ENCODE results near the gene UBE2L6.

UBE2L6 gene

GRCh38 chr11:57546869-57547475, 20.5 kb downstream of the UBE2L6 start:
- no peak for TF ChIP-seq RAD21 (IDR thresholded peaks at IDR 0.05; ENCODE audit: low read depth)

- TF ChIP-seq USF1 (IDR thresholded peaks at IDR 0.05), result no peak
Measured at GRCh38 chr11:57546451-57546850, 21.0 kb downstream of the UBE2L6 start.

- TF ChIP-seq CREB1 (IDR thresholded peaks at IDR 0.05; ENCODE audit: low read depth) (no peak), USF1 (IDR thresholded peaks at IDR 0.05) (no peak), EP300 (IDR thresholded peaks at IDR 0.05; ENCODE audit: borderline replicate concordance) (no peak)
Measured at GRCh38 chr11:57545883-57546282, 21.6 kb downstream of the UBE2L6 start.

- TF ChIP-seq TCF12 (IDR thresholded peaks at IDR 0.05; ENCODE audit: low read depth), result no peak
- TF ChIP-seq YY1 (IDR thresholded peaks at IDR 0.05; ENCODE audit: low read depth), result no peak
- TF ChIP-seq REST (IDR thresholded peaks at IDR 0.05; ENCODE audit: low read depth), result no peak
- no peak for TF ChIP-seq CREB1 (IDR thresholded peaks at IDR 0.05; ENCODE audit: low read depth)
- no peak for TF ChIP-seq USF1 (IDR thresholded peaks at IDR 0.05)
- no peak for TF ChIP-seq NFIC (IDR thresholded peaks at IDR 0.05)
- TF ChIP-seq CEBPB (IDR thresholded peaks at IDR 0.05), result no peak
- TF ChIP-seq ZBTB7A (IDR thresholded peaks at IDR 0.05; ENCODE audit: low read depth), result no peak
- TF ChIP-seq TEAD4 (IDR thresholded peaks at IDR 0.05), result no peak
- no peak for TF ChIP-seq EP300 (IDR thresholded peaks at IDR 0.05; ENCODE audit: borderline replicate concordance)
- no peak for TF ChIP-seq RAD21 (IDR thresholded peaks at IDR 0.05; ENCODE audit: low read depth)
- no peak for TF ChIP-seq MAX (IDR thresholded peaks at IDR 0.05)
- no peak for TF ChIP-seq TAF1 (IDR thresholded peaks at IDR 0.05; ENCODE audit: low read depth)
- no peak for TF ChIP-seq EGR1 (IDR thresholded peaks at IDR 0.05)
- no peak for TF ChIP-seq FOXM1 (IDR thresholded peaks at IDR 0.05; ENCODE audit: borderline replicate concordance, low read depth)
Measured at GRCh38 chr11:57544566-57544965, 22.9 kb downstream of the UBE2L6 start.

GRCh38 chr11:57543593-57543992, 23.9 kb downstream of the UBE2L6 start:
- TF ChIP-seq CREB1 (IDR thresholded peaks at IDR 0.05; ENCODE audit: low read depth), result no peak
- no peak for TF ChIP-seq EGR1 (IDR thresholded peaks at IDR 0.05)
- no peak for TF ChIP-seq EP300 (IDR thresholded peaks at IDR 0.05; ENCODE audit: borderline replicate concordance)
- TF ChIP-seq ZBTB7A (IDR thresholded peaks at IDR 0.05; ENCODE audit: low read depth), result no peak
- TF ChIP-seq TEAD4 (IDR thresholded peaks at IDR 0.05), result no peak
- no peak for TF ChIP-seq RAD21 (IDR thresholded peaks at IDR 0.05; ENCODE audit: low read depth)

- TF ChIP-seq TEAD4 (IDR thresholded peaks at IDR 0.05), result no peak
- TF ChIP-seq YY1 (IDR thresholded peaks at IDR 0.05; ENCODE audit: low read depth), result no peak
- TF ChIP-seq NFIC (IDR thresholded peaks at IDR 0.05), result no peak
- TF ChIP-seq EP300 (IDR thresholded peaks at IDR 0.05; ENCODE audit: borderline replicate concordance), result no peak
- no peak for TF ChIP-seq USF1 (IDR thresholded peaks at IDR 0.05)
- TF ChIP-seq MAX (IDR thresholded peaks at IDR 0.05), result no peak
- no peak for TF ChIP-seq ZBTB7A (IDR thresholded peaks at IDR 0.05; ENCODE audit: low read depth)
- TF ChIP-seq CREB1 (IDR thresholded peaks at IDR 0.05; ENCODE audit: low read depth), result no peak
- no peak for TF ChIP-seq CEBPB (IDR thresholded peaks at IDR 0.05)
- TF ChIP-seq RAD21 (IDR thresholded peaks at IDR 0.05; ENCODE audit: low read depth), result no peak
- TF ChIP-seq TAF1 (IDR thresholded peaks at IDR 0.05; ENCODE audit: low read depth), result no peak
- TF ChIP-seq TCF12 (IDR thresholded peaks at IDR 0.05; ENCODE audit: low read depth), result no peak
- no peak for TF ChIP-seq FOXM1 (IDR thresholded peaks at IDR 0.05; ENCODE audit: borderline replicate concordance, low read depth)
- TF ChIP-seq REST (IDR thresholded peaks at IDR 0.05; ENCODE audit: low read depth), result no peak
- no peak for TF ChIP-seq EGR1 (IDR thresholded peaks at IDR 0.05)
Measured at GRCh38 chr11:57542582-57542981, 24.9 kb downstream of the UBE2L6 start.
